ENCODE measurements around the gene GBF1.
"Not testable (repeated sequence)": the region's sequence is repeated elsewhere in the genome, so short reads cannot be mapped to it uniquely, and the experiment has no call there.

Gene GBF1

GRCh38 chr10:102231357-102232318 lies 13.7 kb upstream of the GBF1 start:
- DNase-seq = peak; percentile 84

GRCh38 chr10:102233997-102234396 lies 11.3 kb upstream of the GBF1 start:
- no peak for DNase-seq

- no peak for DNase-seq
Measured at GRCh38 chr10:102234888-102235597, 10.3 kb upstream of the GBF1 start.

- no peak for DNase-seq
Measured at GRCh38 chr10:102235598-102235920, 9.8 kb upstream of the GBF1 start.

- no peak for DNase-seq
Measured at GRCh38 chr10:102236006-102236405, 9.3 kb upstream of the GBF1 start.

- no peak for DNase-seq
Measured at GRCh38 chr10:102237711-102238252, 7.5 kb upstream of the GBF1 start.

- DNase-seq = no peak
Measured at GRCh38 chr10:102240467-102241031, 4.8 kb upstream of the GBF1 start.

GRCh38 chr10:102241032-102241443 lies 4.3 kb upstream of the GBF1 start:
- DNase-seq = no peak

GRCh38 chr10:102241444-102242117 lies 3.8 kb upstream of the GBF1 start, which contains the start of gene PITX3:
PITX3 (minus strand) TSS chr10:102241512; CDS start chr10:102232080, 9,432 bp downstream.
- DNase-seq = peak; percentile 96

GRCh38 chr10:102242118-102242485 lies 3.2 kb upstream of the GBF1 start:
- no peak for DNase-seq

- DNase-seq = no peak
Measured at GRCh38 chr10:102243309-102243708, 2.0 kb upstream of the GBF1 start.

- DNase-seq = no peak
Measured at GRCh38 chr10:102245932-102246251, 560 bp downstream of the GBF1 start.

- DNase-seq = peak; percentile 26
Measured at GRCh38 chr10:102246261-102246660, 929 bp downstream of the GBF1 start.

- no peak for DNase-seq
Measured at GRCh38 chr10:102247734-102248133, 2.4 kb downstream of the GBF1 start.

- DNase-seq = not testable (repeated sequence)
Measured at GRCh38 chr10:102252508-102252907, 7.2 kb downstream of the GBF1 start.

- no peak for DNase-seq
Measured at GRCh38 chr10:102254426-102254825, 9.1 kb downstream of the GBF1 start.

GRCh38 chr10:102255404-102255803 lies 10.1 kb downstream of the GBF1 start:
- no peak for DNase-seq

GRCh38 chr10:102261196-102261595 lies 15.9 kb downstream of the GBF1 start:
- no peak for DNase-seq

- no peak for DNase-seq
Measured at GRCh38 chr10:102261842-102262241, 16.5 kb downstream of the GBF1 start.

- no peak for DNase-seq
Measured at GRCh38 chr10:102262744-102263370, 17.5 kb downstream of the GBF1 start.

- DNase-seq = no peak
Measured at GRCh38 chr10:102264371-102264770, 19.0 kb downstream of the GBF1 start.

GRCh38 chr10:102266670-102267069 lies 21.3 kb downstream of the GBF1 start:
- DNase-seq = no peak

GRCh38 chr10:102267748-102268147 lies 22.4 kb downstream of the GBF1 start:
- peak; percentile 16 for DNase-seq

Measured in activated CD4-positive, alpha-beta T cell treated with anti-CD3 and anti-CD28 coated beads, Interleukin-10, Interleukin-2, amounts not matched to agents 100 ng/mL and 50 ng/mL, durations not matched to agents 16 hours and 8 hours (primary cell).